ENCODE results near the gene WDR45. TPM values are rescaled to one million over a fixed set of nuclear protein-coding genes. Genes with fewer than 3 reads are reported as not detected.
A peak's percentile ranks its signal among the peaks of the same experiment; 100 is the strongest.

Gene WDR45
- total and polyA plus RNA-seq, 2 donors (not counting 1 experiment from before 2014, with no cell fraction given): 59.8 to 69.4 TPM

GRCh38 chrX:49071877-49072711 is 7.6 kb downstream of the WDR45 start:
- TF ChIP-seq CTCF (conservative IDR thresholded peaks at IDR 0.05 in 1 of 2, IDR thresholded peaks at IDR 0.05 in 1 of 2; ENCODE audit: low read depth in 1 of 2, low read length in 2 of 2): no peak
- no peak for TF ChIP-seq EZH2 (IDR thresholded peaks at IDR 0.05; ENCODE audit: low read length, missing control alignments)
- Histone ChIP-seq H2AFZ (ENCODE audit: low read length) (no peak overlapping the region), H3K79me2 (ENCODE audit: control insufficient read depth, insufficient read depth, low read length) (peaks cover 10% of the 10 kb centered on the region), H3K27me3 (ENCODE audit: control insufficient read depth, insufficient read depth, low read length) (no peaks in the 10 kb centered on the region), H3K4me3 (replicated peaks in 1 of 4; ENCODE audit: control extremely low read depth in 1 of 4, insufficient read depth in 1 of 4, low read depth in 3 of 4, low read length in 4 of 4) (peak overlapping the region; percentile 60 to 77 (median 74)), H3K36me3 (ENCODE audit: control insufficient read depth, insufficient read depth, low read length) (peaks cover 2% of the 10 kb centered on the region), H3K4me1 (ENCODE audit: control insufficient read depth, extremely low read depth, insufficient read depth, low read length) (no peaks in the 10 kb centered on the region), H3K9ac (ENCODE audit: insufficient read depth, low read length) (peak overlapping the region; percentile 25), H3K4me2 (ENCODE audit: extremely low read depth, insufficient read depth, low read length) (peak overlapping the region; percentile 49), H4K20me1 (ENCODE audit: control insufficient read depth, extremely low read depth, insufficient read depth, low read length) (no peaks in the 10 kb centered on the region), H3K9me3 (ENCODE audit: control insufficient read depth, insufficient read depth, low read depth, low read length) (no peaks in the 10 kb centered on the region), H3K27ac (ENCODE audit: insufficient read depth, low read length) (no peak overlapping the region)
- peak; percentile 79 for DNase-seq (ENCODE audit: low read depth in 2 of 2)

- no peak for TF ChIP-seq EZH2 (IDR thresholded peaks at IDR 0.05; ENCODE audit: low read length, missing control alignments)
- TF ChIP-seq CTCF (conservative IDR thresholded peaks at IDR 0.05 in 1 of 2, IDR thresholded peaks at IDR 0.05 in 1 of 2; ENCODE audit: low read depth in 1 of 2, low read length in 2 of 2): no peak
- Histone ChIP-seq H3K27me3 (ENCODE audit: control insufficient read depth, insufficient read depth, low read length) (no peaks in the 10 kb centered on the region), H3K36me3 (ENCODE audit: control insufficient read depth, insufficient read depth, low read length) (peaks cover 2% of the 10 kb centered on the region), H4K20me1 (ENCODE audit: control insufficient read depth, extremely low read depth, insufficient read depth, low read length) (no peaks in the 10 kb centered on the region), H2AFZ (ENCODE audit: low read length) (no peak overlapping the region), H3K4me2 (ENCODE audit: extremely low read depth, insufficient read depth, low read length) (no peak overlapping the region), H3K79me2 (ENCODE audit: control insufficient read depth, insufficient read depth, low read length) (peaks cover 10% of the 10 kb centered on the region), H3K27ac (ENCODE audit: insufficient read depth, low read length) (no peak overlapping the region), H3K9ac (ENCODE audit: insufficient read depth, low read length) (no peak overlapping the region), H3K4me3 (replicated peaks in 1 of 4; ENCODE audit: control extremely low read depth in 1 of 4, insufficient read depth in 1 of 4, low read depth in 3 of 4, low read length in 4 of 4) (no peak overlapping the region), H3K4me1 (ENCODE audit: control insufficient read depth, extremely low read depth, insufficient read depth, low read length) (no peaks in the 10 kb centered on the region), H3K9me3 (ENCODE audit: control insufficient read depth, insufficient read depth, low read depth, low read length) (no peaks in the 10 kb centered on the region)
- no peak for DNase-seq (ENCODE audit: low read depth in 2 of 2)
These were observed 8.7 kb downstream of the WDR45 start for GRCh38 chrX:49070988-49071387.

GRCh38 chrX:49069038-49069437 is 10.6 kb downstream of the WDR45 start:
- Histone ChIP-seq H2AFZ (ENCODE audit: low read length) (no peak overlapping the region), H3K9ac (ENCODE audit: insufficient read depth, low read length) (no peak overlapping the region), H3K4me1 (ENCODE audit: control insufficient read depth, extremely low read depth, insufficient read depth, low read length) (no peaks in the 10 kb centered on the region), H3K79me2 (ENCODE audit: control insufficient read depth, insufficient read depth, low read length) (peaks cover 10% of the 10 kb centered on the region), H3K27me3 (ENCODE audit: control insufficient read depth, insufficient read depth, low read length) (no peaks in the 10 kb centered on the region), H3K27ac (ENCODE audit: insufficient read depth, low read length) (no peak overlapping the region), H3K36me3 (ENCODE audit: control insufficient read depth, insufficient read depth, low read length) (peaks cover 2% of the 10 kb centered on the region), H3K4me2 (ENCODE audit: extremely low read depth, insufficient read depth, low read length) (no peak overlapping the region), H4K20me1 (ENCODE audit: control insufficient read depth, extremely low read depth, insufficient read depth, low read length) (no peaks in the 10 kb centered on the region), H3K9me3 (ENCODE audit: control insufficient read depth, insufficient read depth, low read depth, low read length) (no peaks in the 10 kb centered on the region), H3K4me3 (replicated peaks in 1 of 4; ENCODE audit: control extremely low read depth in 1 of 4, insufficient read depth in 1 of 4, low read depth in 3 of 4, low read length in 4 of 4) (no peak overlapping the region)
- TF ChIP-seq EZH2 (IDR thresholded peaks at IDR 0.05; ENCODE audit: low read length, missing control alignments): no peak
- TF ChIP-seq CTCF (conservative IDR thresholded peaks at IDR 0.05 in 1 of 2, IDR thresholded peaks at IDR 0.05 in 1 of 2; ENCODE audit: low read depth in 1 of 2, low read length in 2 of 2): no peak
- no peak for DNase-seq (ENCODE audit: low read depth in 2 of 2)

Data from fibroblast of lung (primary cell).